ENCODE measurements around the gene SLC25A34.
"Not testable (repeated sequence)": the region's sequence is repeated elsewhere in the genome, so short reads cannot be mapped to it uniquely, and the experiment has no call there.

SLC25A34 gene

GRCh38 chr1:15736038-15736891 lies at the start of gene SLC25A34:
TSS of gene SLC25A34 (plus strand) at chr1:15736258. CDS start at chr1:15736486, 228 bp downstream.
- DNase-seq (ENCODE audit: low read depth in 4 of 4, low spot score in 1 of 4): no peak

- no peak for DNase-seq (ENCODE audit: low read depth in 4 of 4, low spot score in 1 of 4)
Observed at GRCh38 chr1:15687446-15687845, 48.6 kb upstream of the SLC25A34 start.

- no peak for DNase-seq (ENCODE audit: low read depth in 4 of 4, low spot score in 1 of 4)
Observed at GRCh38 chr1:15690317-15690716, 45.7 kb upstream of the SLC25A34 start.

GRCh38 chr1:15691434-15692032 lies 44.5 kb upstream of the SLC25A34 start:
- DNase-seq (ENCODE audit: low read depth in 4 of 4, low spot score in 1 of 4): no peak

GRCh38 chr1:15692121-15692682 lies 43.9 kb upstream of the SLC25A34 start:
- DNase-seq (ENCODE audit: low read depth in 4 of 4, low spot score in 1 of 4): no peak

- no peak for DNase-seq (ENCODE audit: low read depth in 4 of 4, low spot score in 1 of 4)
Observed at GRCh38 chr1:15693371-15693770, 42.7 kb upstream of the SLC25A34 start.

GRCh38 chr1:15696956-15697521 lies 39.0 kb upstream of the SLC25A34 start:
- DNase-seq (ENCODE audit: low read depth in 4 of 4, low spot score in 1 of 4): no peak

GRCh38 chr1:15698201-15698600 lies 37.9 kb upstream of the SLC25A34 start:
- no peak for DNase-seq (ENCODE audit: low read depth in 4 of 4, low spot score in 1 of 4)

GRCh38 chr1:15699321-15699720 lies 36.7 kb upstream of the SLC25A34 start:
- DNase-seq (ENCODE audit: low read depth in 4 of 4, low spot score in 1 of 4): not testable (repeated sequence)

- DNase-seq (ENCODE audit: low read depth in 4 of 4, low spot score in 1 of 4): no peak
Observed at GRCh38 chr1:15700508-15700907, 35.5 kb upstream of the SLC25A34 start.

- no peak for DNase-seq (ENCODE audit: low read depth in 4 of 4, low spot score in 1 of 4)
Observed at GRCh38 chr1:15701784-15702183, 34.3 kb upstream of the SLC25A34 start.

- no peak for DNase-seq (ENCODE audit: low read depth in 4 of 4, low spot score in 1 of 4)
Observed at GRCh38 chr1:15702722-15703550, 33.1 kb upstream of the SLC25A34 start.

- DNase-seq (ENCODE audit: low read depth in 4 of 4, low spot score in 1 of 4): no peak
Observed at GRCh38 chr1:15703562-15703961, 32.5 kb upstream of the SLC25A34 start.

GRCh38 chr1:15704526-15705183 lies 31.4 kb upstream of the SLC25A34 start:
- DNase-seq (ENCODE audit: low read depth in 4 of 4, low spot score in 1 of 4): no peak

- DNase-seq (ENCODE audit: low read depth in 4 of 4, low spot score in 1 of 4): no peak
Observed at GRCh38 chr1:15705184-15705566, 30.9 kb upstream of the SLC25A34 start.

GRCh38 chr1:15706751-15707150 lies 29.3 kb upstream of the SLC25A34 start:
- no peak for DNase-seq (ENCODE audit: low read depth in 4 of 4, low spot score in 1 of 4)

- no peak for DNase-seq (ENCODE audit: low read depth in 4 of 4, low spot score in 1 of 4)
Observed at GRCh38 chr1:15707239-15707925, 28.7 kb upstream of the SLC25A34 start.

GRCh38 chr1:15708486-15709137 lies 27.4 kb upstream of the SLC25A34 start:
- no peak for DNase-seq (ENCODE audit: low read depth in 4 of 4, low spot score in 1 of 4)

- DNase-seq (ENCODE audit: low read depth in 4 of 4, low spot score in 1 of 4): no peak
Observed at GRCh38 chr1:15709226-15709625, 26.8 kb upstream of the SLC25A34 start.
